Panc1 (cell line): Measurements from ENCODE around the gene PSMA7. TPM values are rescaled to one million over a fixed set of nuclear protein-coding genes. Genes with fewer than 3 reads are reported as not detected.

ENCODE experiments used
- ATAC-seq: fragments of 200-7000 bp; cut with Tn5 transposase; 2 replicates; pipeline ENCODE4 v1.9.1; 2020; ENCODE audit warnings: mild to moderate bottlenecking, moderate library complexity
- BruUV-seq: library from RNA; stranded (reverse); fragments of 400-500 nt; replicated peaks from 2 replicates; lab custom pipeline; 2021; lab: Mats Ljungman, UMichigan
- CTCF ChIA-PET: fragments of 300-600 bp; sonication (Branson Sonifier 250); formaldehyde crosslinking; loops from one replicate; lab custom pipeline; 2022; ENCODE audit warnings: antibody characterized with exemption; lab: Charles Lee
- POLR2A ChIA-PET: fragments of 300-600 bp; sonication (Branson Sonifier 250); formaldehyde crosslinking; loops from one replicate; lab custom pipeline; 2022; ENCODE audit warnings: antibody characterized with exemption; lab: Charles Lee
- DNase-seq: peaks from one replicate; pipeline ENCODE4 v3.0.0-alpha.2; 2010; ENCODE audit warnings: low read depth, low spot score
- H3K27ac ChIP-seq: 2 replicates; pipeline ENCODE4 v1.5.1; 2011; ENCODE audit warnings: mild to moderate bottlenecking, low read length, inconsistent platforms
- H3K27me3 ChIP-seq: fragments of 200-500 bp; sonication (Bioruptor generic); 2 replicates; pipeline ENCODE4 v1.6.0; 2014; ENCODE audit warnings: low read length, inconsistent platforms; ENCODE audit not compliant: control insufficient read depth, insufficient read depth
- H3K36me3 ChIP-seq: fragments of 200-500 bp; sonication (Bioruptor generic); 2 replicates; pipeline ENCODE4 v1.5.1; 2014; ENCODE audit warnings: inconsistent platforms, mild to moderate bottlenecking, low read length, moderate library complexity; ENCODE audit not compliant: control insufficient read depth, insufficient read depth
- H3K4me1 ChIP-seq: 2 replicates; pipeline ENCODE4 v1.5.1; 2011; ENCODE audit warnings: inconsistent platforms, mild to moderate bottlenecking, low read length, moderate library complexity; ENCODE audit not compliant: control insufficient read depth, insufficient read depth
- H3K4me3 ChIP-seq, 2 experiments: 2 replicates each; pipeline ENCODE4 v1.5.1; 2011 to 2012; ENCODE audit warnings: low read depth in 2 of 2, low read length in 2 of 2, mild to moderate bottlenecking in 2 of 2, inconsistent platforms in 1 of 2, moderate library complexity in 1 of 2
- H3K9me3 ChIP-seq: fragments of 200-500 bp; sonication (Bioruptor generic); 2 replicates; pipeline ENCODE4 v1.5.1; 2014; ENCODE audit warnings: low read depth, mild to moderate bottlenecking, inconsistent platforms, low read length, moderate library complexity; ENCODE audit not compliant: control insufficient read depth, insufficient read depth
- CTCF ChIP-seq: fragments of 450-650 bp; IDR thresholded peaks from 2 replicates; pipeline ENCODE4 v1.5.1; 2017; ENCODE audit warnings: mild to moderate bottlenecking
- POLR2AphosphoS5 ChIP-seq: IDR thresholded peaks from 2 replicates; pipeline ENCODE4 v1.6.1; 2012; ENCODE audit warnings: mild to moderate bottlenecking, low read depth, low read length, moderate library complexity
- REST ChIP-seq, 2 experiments: IDR thresholded peaks; 2 replicates each; pipeline ENCODE4 v1.6.1; 2011 to 2012; ENCODE audit warnings: low read depth in 2 of 2, control low read depth in 1 of 2, low read length in 1 of 2, mild to moderate bottlenecking in 1 of 2, moderate library complexity in 1 of 2; ENCODE audit not compliant: insufficient read depth in 1 of 2
- SIN3A ChIP-seq: IDR thresholded peaks from 2 replicates; pipeline ENCODE4 v1.6.1; 2012; ENCODE audit warnings: low read depth, mild to moderate bottlenecking, low read length, moderate library complexity, borderline replicate concordance; ENCODE audit not compliant: insufficient read depth
- TCF7L2 ChIP-seq: IDR thresholded peaks from 2 replicates; pipeline ENCODE4 v1.6.1; 2011; ENCODE audit warnings: mild to moderate bottlenecking, low read depth, low read length, inconsistent platforms
- in situ Hi-C: cut with HindIII; loops from 2 replicates; pipeline ENCODE4 v1.10.0; 2016; ENCODE audit warnings: low sequenced_read_pairs, low pct_unique_long_range_greater_than_20kb
- intact Hi-C: fragments of 100-400 bp; cut with micrococcal nuclease; formaldehyde crosslinking; loops from one replicate; pipeline ENCODE4 v1.10.0; 2022; ENCODE audit not compliant: unreplicated experiment
- total RNA-seq: library from RNA; stranded (reverse); gene quantifications from one replicate; pipeline ENCODE4 v1.2.1, GENCODE V29; 2021; ENCODE audit not compliant: unreplicated experiment

Gene PSMA7
- total RNA-seq, 1 experiment from 2014 or later, result 402 TPM

GRCh38 chr20:62181808-62182207, 38.6 kb upstream of the PSMA7 start:
- ChIA-PET POLR2A (interaction anchor here (0.6 kb wide), 2 partner anchors 10 to 176 kb away, joined by 3 to 13 read pairs; no protein-coding TSS in a partner anchor), CTCF (no interaction called here)
- in situ Hi-C loops (no loop called here), intact Hi-C loops (no loop called here)
- Histone ChIP-seq H3K4me1 (peaks cover 7% of the 10 kb centered on the region; the same call in 1 of the 2 replicates), H3K9me3 (no peaks in the 10 kb centered on the region), H3K27ac (peak overlapping the region; percentile 95), H3K27me3 (no peaks in the 10 kb centered on the region), H3K36me3 (peaks cover 14% of the 10 kb centered on the region), H3K4me3 (peak overlapping the region; percentile 89 to 98)
- DNase-seq (no peak), ATAC-seq (no peak)
- TF ChIP-seq CTCF (no peak), REST (IDR thresholded peaks at IDR 0.05; ENCODE audit: insufficient read depth in 1 of 2, low read depth in 2 of 2, low read length in 1 of 2) (no peak), POLR2AphosphoS5 (no peak), TCF7L2 (no peak), SIN3A (no peak)
- TSS peak; percentile 96 for BruUV-seq

GRCh38 chr20:62179162-62179504, 35.9 kb upstream of the PSMA7 start:
- in situ Hi-C loops, result no loop called here
- intact Hi-C loops, result no loop called here
- no TSS peak for BruUV-seq
- POLR2A ChIA-PET, result no interaction called here
- no peak for DNase-seq
- no peaks in the 10 kb centered on the region for H3K9me3 ChIP-seq
- no peak overlapping the region for H3K27ac ChIP-seq
- peaks cover 14% of the 10 kb centered on the region for H3K36me3 ChIP-seq
- no peak overlapping the region for H3K4me3 ChIP-seq
- peaks cover 7% of the 10 kb centered on the region; the same call in 1 of the 2 replicates for H3K4me1 ChIP-seq
- TF ChIP-seq CTCF (no peak), POLR2AphosphoS5 (no peak), REST (IDR thresholded peaks at IDR 0.05; ENCODE audit: insufficient read depth in 1 of 2, low read depth in 2 of 2, low read length in 1 of 2) (no peak), TCF7L2 (no peak), SIN3A (no peak)
- no peaks in the 10 kb centered on the region for H3K27me3 ChIP-seq
- CTCF ChIA-PET, result no interaction called here
- no peak for ATAC-seq
